Upper lobe of right lung (tissue), 1 donor: Measurements from ENCODE around the gene MPP4. TPM values are rescaled to one million over a fixed set of nuclear protein-coding genes. Genes with fewer than 3 reads are reported as not detected.

Source experiments
- ATAC-seq: fragments of 200-7000 bp; cut with Tn5 transposase; one replicate; pipeline ENCODE4 v1.9.1; 2020; ENCODE audit warnings: mild to moderate bottlenecking, moderate library complexity
- DNase-seq: peaks from one replicate; pipeline ENCODE4 v3.0.0-alpha.2; 2020
- H3K27ac ChIP-seq: fragments of 200-600 bp; one replicate; pipeline ENCODE4 v1.8.0; 2022
- H3K27me3 ChIP-seq: fragments of 200-600 bp; one replicate; pipeline ENCODE4 v1.8.0; 2022; ENCODE audit warnings: mild to moderate bottlenecking
- H3K36me3 ChIP-seq: fragments of 200-600 bp; one replicate; pipeline ENCODE4 v1.8.0; 2022
- H3K4me1 ChIP-seq: fragments of 200-600 bp; one replicate; pipeline ENCODE4 v1.8.0; 2022
- H3K4me3 ChIP-seq: fragments of 200-600 bp; one replicate; pipeline ENCODE4 v1.8.0; 2022; ENCODE audit warnings: mild to moderate bottlenecking
- H3K9me3 ChIP-seq: fragments of 200-600 bp; one replicate; pipeline ENCODE4 v1.8.0; 2022
- intact Hi-C: fragments of 100-400 bp; cut with DNase I; formaldehyde crosslinking; loops from one replicate; pipeline ENCODE4 v1.11.0; 2022
- total RNA-seq: library from RNA; stranded (reverse); fragmentation: NEBNext Ultra II Directional; extraction: Animal tissue kit (Norgen Biotek cat#: 25700); gene quantifications from one replicate; pipeline ENCODE4 v1.2.1, GENCODE V29; 2021
- TF ChIP-seq, protein P1 (sequence below): fragments of 200-600 bp; IDR thresholded peaks from one replicate; pipeline ENCODE4 v1.8.0; 2022; ENCODE audit warnings: antibody characterized with exemption
- donor health status: DM: no; HTN: yes; CAD: no; lungs with severe emphysema.

The MPP4 gene
- total RNA-seq, 1 donor from 2014 or later = 0.17 TPM

DNA sequence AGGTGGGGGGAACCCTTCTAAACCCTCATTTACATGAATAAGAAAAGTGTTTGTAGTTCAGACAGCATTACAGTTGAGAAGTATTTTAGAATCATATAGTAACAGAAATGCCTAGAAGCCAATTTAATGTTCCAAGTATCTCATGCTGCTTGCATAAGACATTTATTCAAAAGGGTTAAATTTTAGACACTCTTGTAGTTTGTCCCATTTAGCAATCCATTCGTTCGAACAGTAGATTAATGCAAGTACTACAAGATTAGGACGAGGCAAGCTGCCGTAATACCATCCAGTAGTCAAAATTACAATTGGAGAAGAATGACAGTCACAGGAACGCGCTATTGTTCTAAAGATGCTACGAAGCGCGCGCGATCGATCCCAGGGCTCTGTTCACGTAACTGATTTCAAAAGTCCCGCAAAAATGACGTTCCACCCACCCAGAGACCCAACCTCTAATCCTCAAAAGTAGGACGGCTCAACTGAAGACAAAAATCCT is 56.3 kb downstream of the MPP4 start:
- Histone ChIP-seq H3K4me1 (no peaks in the 10 kb centered on the region), H3K27me3 (no peaks in the 10 kb centered on the region), H3K27ac (peak overlapping the region; percentile 92), H3K9me3 (no peaks in the 10 kb centered on the region), H3K36me3 (no peaks in the 10 kb centered on the region), H3K4me3 (peak overlapping the region; percentile 89)
- peak; percentile 53 for ATAC-seq
- intact Hi-C loops = no loop called here
- TF ChIP-seq, protein P1, sequence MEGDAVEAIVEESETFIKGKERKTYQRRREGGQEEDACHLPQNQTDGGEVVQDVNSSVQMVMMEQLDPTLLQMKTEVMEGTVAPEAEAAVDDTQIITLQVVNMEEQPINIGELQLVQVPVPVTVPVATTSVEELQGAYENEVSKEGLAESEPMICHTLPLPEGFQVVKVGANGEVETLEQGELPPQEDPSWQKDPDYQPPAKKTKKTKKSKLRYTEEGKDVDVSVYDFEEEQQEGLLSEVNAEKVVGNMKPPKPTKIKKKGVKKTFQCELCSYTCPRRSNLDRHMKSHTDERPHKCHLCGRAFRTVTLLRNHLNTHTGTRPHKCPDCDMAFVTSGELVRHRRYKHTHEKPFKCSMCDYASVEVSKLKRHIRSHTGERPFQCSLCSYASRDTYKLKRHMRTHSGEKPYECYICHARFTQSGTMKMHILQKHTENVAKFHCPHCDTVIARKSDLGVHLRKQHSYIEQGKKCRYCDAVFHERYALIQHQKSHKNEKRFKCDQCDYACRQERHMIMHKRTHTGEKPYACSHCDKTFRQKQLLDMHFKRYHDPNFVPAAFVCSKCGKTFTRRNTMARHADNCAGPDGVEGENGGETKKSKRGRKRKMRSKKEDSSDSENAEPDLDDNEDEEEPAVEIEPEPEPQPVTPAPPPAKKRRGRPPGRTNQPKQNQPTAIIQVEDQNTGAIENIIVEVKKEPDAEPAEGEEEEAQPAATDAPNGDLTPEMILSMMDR = no peak
- no peak for DNase-seq

DNA sequence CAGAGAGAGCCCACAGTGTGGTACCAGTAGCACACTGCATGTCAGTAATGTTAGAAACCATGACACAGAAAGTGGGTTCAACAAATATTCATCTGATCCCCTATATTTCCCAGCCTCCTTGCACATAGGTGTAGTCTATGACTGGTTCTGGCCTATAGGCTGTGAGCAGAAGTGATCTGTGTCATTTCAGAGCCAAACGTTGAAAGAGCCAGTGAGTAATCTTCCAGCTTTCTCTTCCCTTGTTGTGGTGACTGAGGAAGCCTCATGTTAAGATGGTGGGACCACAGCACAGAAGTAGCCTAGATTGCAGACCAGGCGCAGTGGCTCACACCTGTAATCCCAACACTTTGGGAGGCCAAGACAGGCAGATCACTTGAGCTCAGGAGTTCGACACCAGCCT is 59.2 kb downstream of the MPP4 start:
- no peak overlapping the region for H3K27ac ChIP-seq
- TF ChIP-seq, protein P1 = no peak
- no peaks in the 10 kb centered on the region for H3K27me3 ChIP-seq
- intact Hi-C loops = no loop called here
- DNase-seq = no peak
- ATAC-seq = no peak
- no peak overlapping the region for H3K4me3 ChIP-seq
- H3K4me1 ChIP-seq = no peaks in the 10 kb centered on the region
- no peaks in the 10 kb centered on the region for H3K9me3 ChIP-seq
- peaks cover 19% of the 10 kb centered on the region for H3K36me3 ChIP-seq

DNA sequence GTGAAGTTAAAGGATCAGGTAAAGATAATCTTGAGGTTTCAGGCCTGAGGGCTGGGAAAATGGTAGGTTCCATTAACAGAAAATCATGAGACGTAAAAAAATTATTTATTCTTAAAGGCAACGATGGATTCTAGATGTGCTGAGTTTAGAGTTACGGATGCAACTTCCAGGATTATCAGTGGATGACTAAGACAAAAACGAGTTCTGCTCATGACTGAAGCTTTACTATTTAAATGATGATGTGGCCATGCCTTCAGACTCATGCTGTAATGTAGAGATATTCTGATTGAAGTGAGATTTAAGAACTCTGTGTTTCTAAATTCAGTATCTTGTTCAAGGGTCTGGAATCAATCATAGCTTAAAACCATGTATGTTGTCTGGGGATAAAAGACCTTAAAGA is 60.1 kb downstream of the MPP4 start:
- Histone ChIP-seq H3K4me3 (no peak overlapping the region), H3K36me3 (peaks cover 25% of the 10 kb centered on the region), H3K9me3 (no peaks in the 10 kb centered on the region), H3K27ac (no peak overlapping the region), H3K27me3 (no peaks in the 10 kb centered on the region), H3K4me1 (no peaks in the 10 kb centered on the region)
- no peak for ATAC-seq
- TF ChIP-seq, protein P1 = no peak
- intact Hi-C loops = no loop called here
- no peak for DNase-seq

DNA sequence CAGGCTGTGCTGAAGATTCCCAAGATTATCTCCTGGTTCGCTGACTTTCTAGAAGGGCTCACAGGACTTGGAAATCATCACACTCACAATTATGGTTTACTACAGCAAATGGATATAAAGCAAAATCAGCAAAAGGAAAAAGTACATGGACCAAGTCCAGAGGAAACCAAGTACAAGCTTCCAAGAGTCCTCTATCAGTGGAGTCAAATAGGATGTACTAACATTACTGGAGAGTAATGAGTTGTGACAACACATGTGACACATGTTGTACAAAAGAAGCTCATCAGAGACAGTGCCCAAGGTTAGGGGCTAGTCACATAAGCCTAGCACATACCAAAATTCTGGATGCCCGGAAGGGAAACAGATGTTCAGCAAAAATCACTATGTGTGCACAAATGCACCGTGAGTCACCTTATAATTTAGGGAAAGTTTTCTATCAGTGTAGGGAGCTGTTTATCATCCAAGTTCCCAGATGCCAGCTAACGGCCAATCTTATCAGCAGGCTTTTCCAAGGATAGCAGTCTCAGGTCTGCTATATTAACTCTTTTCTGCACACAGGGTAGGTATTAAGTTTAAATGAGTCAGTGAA is 64.7 kb downstream of the MPP4 start:
- Histone ChIP-seq H3K27me3 (no peaks in the 10 kb centered on the region), H3K4me1 (no peaks in the 10 kb centered on the region), H3K4me3 (no peak overlapping the region), H3K27ac (no peak overlapping the region), H3K36me3 (peaks cover 58% of the 10 kb centered on the region), H3K9me3 (no peaks in the 10 kb centered on the region)
- ATAC-seq = peak; percentile 40
- DNase-seq = no peak
- TF ChIP-seq, protein P1 = no peak
- intact Hi-C loops = no loop called here

DNA sequence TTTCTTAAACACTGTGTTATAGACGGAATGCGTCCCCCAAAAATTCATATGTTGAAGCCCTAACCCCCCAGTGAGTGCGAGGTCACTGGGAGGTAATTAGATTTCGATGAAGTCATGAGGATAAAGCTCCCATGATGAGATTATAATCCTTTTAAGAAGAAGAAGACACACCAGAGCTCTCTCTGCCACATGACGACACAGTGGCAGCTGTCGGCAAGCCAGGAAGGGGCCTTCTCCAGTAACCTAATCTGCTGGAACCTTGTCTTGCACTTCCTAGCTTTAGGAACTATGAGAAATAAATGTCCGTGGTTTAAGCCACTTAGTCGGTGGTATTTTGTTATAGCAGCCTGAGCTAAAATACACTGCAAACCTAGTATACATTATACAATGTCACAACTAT is 67.4 kb downstream of the MPP4 start:
- no peaks in the 10 kb centered on the region for H3K9me3 ChIP-seq
- peaks cover 57% of the 10 kb centered on the region for H3K36me3 ChIP-seq
- DNase-seq = no peak
- no peaks in the 10 kb centered on the region for H3K27me3 ChIP-seq
- H3K4me1 ChIP-seq = no peaks in the 10 kb centered on the region
- no peak overlapping the region for H3K27ac ChIP-seq
- intact Hi-C loops = no loop called here
- TF ChIP-seq, protein P1 = no peak
- no peak for ATAC-seq
- no peak overlapping the region for H3K4me3 ChIP-seq

DNA sequence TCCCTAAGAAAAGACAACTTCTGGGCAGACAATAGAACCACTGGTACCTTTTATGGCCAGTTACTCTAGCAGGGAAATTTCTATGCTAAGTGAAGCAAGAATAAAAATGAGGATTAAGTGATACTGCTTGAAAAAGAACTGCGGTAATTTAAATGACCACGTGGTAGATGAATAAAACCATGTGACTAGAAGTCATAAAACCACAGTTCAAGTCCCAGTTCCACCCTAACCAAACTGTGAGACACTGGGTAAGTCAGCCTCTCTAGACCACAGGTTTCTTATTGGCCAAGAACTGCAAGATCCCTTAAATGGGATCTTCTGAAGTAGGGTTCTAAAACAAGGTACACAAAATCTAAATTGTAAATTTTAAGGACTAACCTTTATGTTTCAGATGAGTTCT is 67.9 kb downstream of the MPP4 start:
- DNase-seq (no peak), ATAC-seq (no peak)
- no peaks in the 10 kb centered on the region for H3K9me3 ChIP-seq
- no peak overlapping the region for H3K27ac ChIP-seq
- no peaks in the 10 kb centered on the region for H3K27me3 ChIP-seq
- no peak overlapping the region for H3K4me3 ChIP-seq
- H3K36me3 ChIP-seq = peaks cover 58% of the 10 kb centered on the region
- TF ChIP-seq, protein P1 = no peak
- intact Hi-C loops = no loop called here
- H3K4me1 ChIP-seq = no peaks in the 10 kb centered on the region
